Right lobe of liver (tissue), 6 donors: ENCODE results near the gene CHMP1B. TPM values are rescaled to one million over a fixed set of nuclear protein-coding genes. Genes with fewer than 3 reads are reported as not detected.
A peak's percentile ranks its signal among the peaks of the same experiment; 100 is the strongest.

ENCODE experiments used
- ATAC-seq, 4 donors: fragments of 200-7000 bp; cut with Tn5 transposase; one replicate each; pipeline ENCODE4 v1.9.1; 2020; ENCODE audit warnings: mild to moderate bottlenecking in 4 of 4, moderate library complexity in 4 of 4
- DNase-seq, 3 donors: peaks; one replicate each; pipeline ENCODE4 v3.0.0-alpha.2; 2020
- H3K27ac ChIP-seq, 3 donors: fragments of 200-600 bp; one replicate each; pipeline ENCODE4 v1.8.0; 2022
- H3K27me3 ChIP-seq, 2 donors: fragments of 200-600 bp; one replicate each; pipeline ENCODE4 v1.8.0; 2022
- H3K36me3 ChIP-seq, 4 donors: fragments of 200-600 bp; sonication (generic) in 1 of 4; one replicate each; pipeline versions ENCODE4 v1.5.1 to v1.8.0; 2017 to 2022; ENCODE audit warnings: control low read depth in 1 of 4
- H3K4me1 ChIP-seq, 4 donors: fragments of 200-600 bp; sonication (generic) in 1 of 4; one replicate each; pipeline versions ENCODE4 v1.5.1 to v1.8.0; 2017 to 2022; ENCODE audit warnings: control low read depth in 1 of 4
- H3K4me3 ChIP-seq, 3 donors: fragments of 200-600 bp; one replicate each; pipeline ENCODE4 v1.8.0; 2022
- H3K9me3 ChIP-seq, 4 donors: fragments of 200-600 bp; sonication (generic) in 1 of 4; one replicate each; pipeline versions ENCODE4 v1.5.1 to v1.8.0; 2017 to 2022; ENCODE audit warnings: control low read depth in 1 of 4
- CTCF ChIP-seq, 4 donors: fragments of 200-600 bp in 3 of 4; fragments of 450-650 bp in 1 of 4; IDR thresholded peaks; one replicate each; pipeline versions ENCODE4 v1.5.1 to v1.8.0; 2016 to 2022; ENCODE audit warnings: antibody characterized with exemption in 4 of 4, mild to moderate bottlenecking in 2 of 4
- POLR2A ChIP-seq: fragments of 450-650 bp; IDR thresholded peaks from one replicate; pipeline ENCODE4 v1.6.1; 2017; ENCODE audit warnings: antibody characterized with exemption, mild to moderate bottlenecking
- WGBS: methylation state at CpG from one replicate; pipeline ENCODE4 v1.1.6; 2018; ENCODE audit warnings: low coverage, low lambda C conversion rate; ENCODE audit not compliant: insufficient coverage; ENCODE audit errors: missing lambda C conversion rate; 5-methylcytosine and 5-hydroxymethylcytosine counted together
- intact Hi-C, 2 donors: fragments of 100-400 bp; cut with DNase I; formaldehyde crosslinking; loops; one replicate each; pipeline versions ENCODE4 v1.11.2 to v1.14.1; 2022
- total RNA-seq, 6 experiments: library from RNA; depleted of rRNA in 2 of 6; stranded (reverse); fragments of >200 nt in 2 of 6; fragmentation: NEBNext Ultra II Directional in 3 of 6; extraction: Animal tissue kit (Norgen Biotek cat#: 25700) in 3 of 6; gene quantifications; one replicate each; pipeline versions ENCODE4 v1.1.0 to v1.2.4, GENCODE V29; 2016 to 2023
- donor health status: DM: no; HTN: yes; CAD: no.
- donor health status: DM: no; HTN: no; CAD: no.
- donor health status: DM: no; HTN: no; CAD: no.
- donor health status: DM: no; HTN: yes; CAD: no.
- donor health status: DM: no; HTN: yes; CAD: no.

CHMP1B gene
- total RNA-seq, 6 experiments from 2014 or later = 13.5 to 22.4 (median 18.2) TPM

DNA sequence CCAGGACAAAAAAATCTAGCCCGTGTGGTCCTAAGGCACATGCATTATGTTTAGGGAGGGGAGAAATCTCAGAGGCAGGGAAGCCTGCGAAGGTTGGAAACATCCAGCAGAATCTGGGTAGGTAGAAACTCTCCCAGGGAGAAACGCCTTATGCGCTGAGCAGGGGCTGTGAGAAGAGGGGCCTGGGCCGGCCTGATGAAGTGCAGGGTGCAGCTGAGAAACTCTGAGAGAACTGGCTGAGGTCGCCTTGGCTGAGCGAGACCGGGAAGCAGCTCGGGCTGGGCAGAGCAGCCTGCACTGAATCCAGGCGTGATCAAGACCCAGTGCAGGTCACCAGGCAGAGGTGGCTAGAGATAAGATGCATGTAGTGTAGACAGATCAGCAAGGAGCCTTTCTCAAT, 15.1 kb downstream of the CHMP1B start:
- intact Hi-C loops = no loop called here
- Histone ChIP-seq H3K4me3 (no peak overlapping the region), H3K27ac (no peak overlapping the region), H3K4me1 (no peaks in the 10 kb centered on the region), H3K9me3 (no peaks in the 10 kb centered on the region), H3K27me3 (no peaks in the 10 kb centered on the region), H3K36me3 (no peaks in the 10 kb centered on the region)
- no peak for DNase-seq
- TF ChIP-seq CTCF (IDR thresholded peaks at IDR 0.05) (no peak), POLR2A (no peak)
- WGBS = 80% methylated on average over 8 of the region's 10 CpGs
- no peak for ATAC-seq

- Histone ChIP-seq H3K36me3 (no peaks in the 10 kb centered on the region), H3K27me3 (no peaks in the 10 kb centered on the region), H3K4me1 (no peaks in the 10 kb centered on the region), H3K4me3 (no peak overlapping the region), H3K27ac (no peak overlapping the region), H3K9me3 (no peaks in the 10 kb centered on the region)
- TF ChIP-seq CTCF (IDR thresholded peaks at IDR 0.05) (no peak), POLR2A (no peak)
- WGBS = 20% methylated on average over 2 of the region's 5 CpGs
- DNase-seq (no peak), ATAC-seq (no peak)
- intact Hi-C loops = no loop called here
These were observed 15.6 kb downstream of the CHMP1B start for GRCh38 chr18:11866764-11867163.

DNA sequence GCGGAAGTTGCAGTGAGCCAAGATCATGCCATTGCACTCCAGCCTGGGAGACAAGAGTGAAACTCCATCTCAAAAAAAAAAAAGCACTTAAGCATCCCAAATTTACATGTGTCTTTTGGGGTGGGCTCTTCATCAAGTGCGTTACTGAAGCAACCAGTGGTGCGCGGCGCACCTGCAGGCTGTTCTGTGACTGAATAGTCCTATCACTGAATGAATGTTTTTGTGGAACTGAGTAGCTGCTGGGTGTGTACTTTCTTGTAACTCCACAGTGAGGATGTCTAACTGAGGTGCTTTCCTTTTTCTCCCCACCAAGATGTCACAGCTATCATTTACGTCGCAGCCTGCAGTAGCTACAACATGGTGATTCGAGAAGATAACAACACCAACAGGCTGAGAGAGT, 17.0 kb downstream of the CHMP1B start:
- 81% methylated on average over 2 of the region's 8 CpGs for WGBS
- no peaks in the 10 kb centered on the region for H3K27me3 ChIP-seq
- TF ChIP-seq CTCF (IDR thresholded peaks at IDR 0.05) (no peak), POLR2A (no peak)
- no peak for ATAC-seq
- H3K4me3 ChIP-seq = no peak overlapping the region
- H3K36me3 ChIP-seq = no peaks in the 10 kb centered on the region
- no peaks in the 10 kb centered on the region for H3K9me3 ChIP-seq
- intact Hi-C loops = no loop called here
- H3K27ac ChIP-seq = no peak overlapping the region
- no peak for DNase-seq
- no peaks in the 10 kb centered on the region for H3K4me1 ChIP-seq

GRCh38 chr18:11871501-11871900, 20.3 kb downstream of the CHMP1B start:
- Histone ChIP-seq H3K4me3 (no peak overlapping the region), H3K9me3 (no peaks in the 10 kb centered on the region), H3K4me1 (no peaks in the 10 kb centered on the region), H3K27ac (no peak overlapping the region), H3K36me3 (no peaks in the 10 kb centered on the region), H3K27me3 (no peaks in the 10 kb centered on the region)
- DNase-seq = no peak
- TF ChIP-seq POLR2A = no peak
- 38% methylated on average over 5 of the region's 5 CpGs for WGBS
- intact Hi-C loops = loop anchor here in 1 of 2 donors (5.0 kb wide), 1 partner anchor 139 kb away; no protein-coding TSS in a partner anchor
- ATAC-seq = no peak

DNA sequence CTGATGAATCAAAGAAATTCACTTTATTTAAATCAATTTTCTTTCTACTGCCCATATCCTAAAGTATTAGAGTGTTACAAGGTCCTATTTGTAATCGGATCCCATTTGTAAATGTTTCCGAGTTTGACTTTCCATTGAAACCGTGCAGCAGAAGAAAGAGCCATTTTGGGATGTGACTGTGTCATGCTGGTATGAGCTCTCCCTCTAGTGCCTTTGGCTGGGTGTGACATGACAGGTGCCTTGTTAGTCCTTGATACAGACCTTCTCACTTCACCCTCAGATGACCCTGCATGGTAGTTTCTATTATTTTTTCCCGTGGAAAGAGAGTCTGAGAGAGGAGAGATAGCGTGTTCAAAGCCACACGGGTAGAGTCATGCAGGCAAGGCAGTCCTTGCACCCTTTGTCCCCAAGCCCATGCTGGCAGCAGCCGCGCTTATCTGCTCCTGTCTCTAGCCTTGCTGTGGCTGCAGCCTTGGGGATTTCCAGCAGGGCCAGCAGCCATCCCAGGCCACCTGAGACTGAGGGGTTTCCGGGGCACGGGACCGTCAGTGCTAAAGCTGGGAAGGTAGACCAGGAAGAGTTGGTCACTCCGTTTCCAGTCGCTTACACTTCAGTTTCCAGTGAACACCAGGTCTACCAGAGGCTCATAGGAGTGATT, 21.4 kb downstream of the CHMP1B start:
- no peaks in the 10 kb centered on the region for H3K36me3 ChIP-seq
- H3K27me3 ChIP-seq = no peaks in the 10 kb centered on the region
- intact Hi-C loops = loop anchor here in 1 of 2 donors (5.0 kb wide), 1 partner anchor 140 kb away; no protein-coding TSS in a partner anchor
- no peaks in the 10 kb centered on the region for H3K9me3 ChIP-seq
- DNase-seq (peak in 2 of 3 donors; percentile 51 to 53), ATAC-seq (peak; percentile 82 to 95 (median 87))
- H3K4me1 ChIP-seq = no peaks in the 10 kb centered on the region
- H3K27ac ChIP-seq = no peak overlapping the region
- TF ChIP-seq POLR2A (no peak), CTCF (IDR thresholded peaks at IDR 0.05) (peak; percentile 44 to 56 (median 46))
- 53% methylated on average over 11 of the region's 13 CpGs for WGBS
- H3K4me3 ChIP-seq = no peak overlapping the region
